ENCODE data around the gene HOXC5. TPM values are rescaled to one million over a fixed set of nuclear protein-coding genes. Genes with fewer than 3 reads are reported as not detected.
A peak's percentile ranks its signal among the peaks of the same experiment; 100 is the strongest.

The HOXC5 gene
- total RNA-seq, 4 donors from 2014 or later = 0.31 to 3.3 (median 1.3) TPM; not detected in 1

- Histone ChIP-seq H3K4me1 (peaks cover 0 to 27% (median 9%) of the 10 kb centered on the region in 3 donors), H3K4me3 (peak overlapping the region in 1 of 2 donors; percentile 9), H3K9me3 (no peaks in the 10 kb centered on the region), H3K36me3 (no peaks in the 10 kb centered on the region), H3K27me3 (peaks cover 26% of the 10 kb centered on the region), H3K27ac (peak overlapping the region in 3 of 4 donors; percentile 45 to 54 (median 51))
- TF ChIP-seq POLR2AphosphoS5 (IDR thresholded peaks at IDR 0.05) = peak; percentile 48
- no peak for TF ChIP-seq POLR2A (IDR thresholded peaks at IDR 0.05)
- no peak for TF ChIP-seq CTCF (IDR thresholded peaks at IDR 0.05)
- ATAC-seq = peak; percentile 38
- WGBS, 2 donors (ENCODE audit: low coverage in 1 of 2) = 30 to 47% methylated on average over 2 to 4 of the region's 9 CpGs
These were observed 6.1 kb downstream of the HOXC5 start for GRCh38 chr12:54038871-54039414.

- Histone ChIP-seq H3K27ac (peak overlapping the region in 3 of 4 donors; percentile 45 to 51 (median 48)), H3K4me3 (peak overlapping the region in 1 of 2 donors; percentile 9), H3K9me3 (no peaks in the 10 kb centered on the region), H3K36me3 (no peaks in the 10 kb centered on the region), H3K27me3 (peaks cover 22% of the 10 kb centered on the region), H3K4me1 (peaks cover 0 to 21% (median 4%) of the 10 kb centered on the region in 3 donors)
- 29 to 71% methylated on average over 11 to 14 of the region's 16 CpGs for WGBS, 2 donors (ENCODE audit: low coverage in 1 of 2)
- peak; percentile 55 for ATAC-seq
- no peak for TF ChIP-seq EP300 (IDR thresholded peaks at IDR 0.05)
- no peak for TF ChIP-seq POLR2AphosphoS5 (IDR thresholded peaks at IDR 0.05)
- TF ChIP-seq CTCF (IDR thresholded peaks at IDR 0.05) = no peak
- TF ChIP-seq POLR2A (IDR thresholded peaks at IDR 0.05) = no peak
These were observed 6.7 kb downstream of the HOXC5 start for GRCh38 chr12:54039417-54040147.

- Histone ChIP-seq H3K27ac (peak overlapping the region in 3 of 4 donors; percentile 45 to 51 (median 48)), H3K27me3 (peaks cover 20% of the 10 kb centered on the region), H3K9me3 (no peaks in the 10 kb centered on the region), H3K4me3 (no peak overlapping the region), H3K36me3 (no peaks in the 10 kb centered on the region), H3K4me1 (peaks cover 0 to 16% (median 4%) of the 10 kb centered on the region in 3 donors)
- TF ChIP-seq CTCF (IDR thresholded peaks at IDR 0.05) = no peak
- no peak for TF ChIP-seq POLR2AphosphoS5 (IDR thresholded peaks at IDR 0.05)
- no peak for TF ChIP-seq EP300 (IDR thresholded peaks at IDR 0.05)
- no peak for TF ChIP-seq POLR2A (IDR thresholded peaks at IDR 0.05)
- ATAC-seq = peak; percentile 62
- WGBS, 2 donors (ENCODE audit: low coverage in 1 of 2) = 53 to 80% methylated on average over 1 to 3 of the region's 4 CpGs
These were observed 7.3 kb downstream of the HOXC5 start for GRCh38 chr12:54040148-54040494.

GRCh38 chr12:54040648-54041047 is 7.8 kb downstream of the HOXC5 start:
- no peak overlapping the region for H3K4me3 ChIP-seq
- H3K27me3 ChIP-seq = peaks cover 22% of the 10 kb centered on the region
- 66 to 74% methylated on average over 3 of the region's 3 CpGs for WGBS, 2 donors (ENCODE audit: low coverage in 1 of 2)
- TF ChIP-seq EP300 (IDR thresholded peaks at IDR 0.05) (no peak), POLR2AphosphoS5 (IDR thresholded peaks at IDR 0.05) (no peak), POLR2A (IDR thresholded peaks at IDR 0.05) (no peak), CTCF (IDR thresholded peaks at IDR 0.05) (no peak)
- no peak overlapping the region for H3K27ac ChIP-seq
- H3K36me3 ChIP-seq = no peaks in the 10 kb centered on the region
- H3K9me3 ChIP-seq = no peaks in the 10 kb centered on the region
- peaks cover 0 to 16% (median 4%) of the 10 kb centered on the region in 3 donors for H3K4me1 ChIP-seq
- no peak for ATAC-seq
